Adrenal gland (tissue), 12 donors: ENCODE data around the gene CCDC15. TPM values are rescaled to one million over a fixed set of nuclear protein-coding genes. Genes with fewer than 3 reads are reported as not detected.

Experiments used
- DNase-seq, 7 donors: peaks; one replicate each; pipeline ENCODE4 v3.0.0-alpha.2; 2019 to 2020
- H3K27ac ChIP-seq, 5 donors: fragments of 200-600 bp; sonication (generic) in 4 of 5; 1 replicate in 3 of 5; 2 replicates in 2 of 5; pipeline versions ENCODE4 v1.5.1 to v1.8.0; 2016 to 2020; ENCODE audit warnings: mild to moderate bottlenecking in 1 of 5
- H3K27me3 ChIP-seq: fragments of 200-600 bp; 2 replicates; pipeline ENCODE4 v1.8.0; 2021
- H3K36me3 ChIP-seq, 2 donors: fragments of 200-600 bp; replicated peaks in 1 of 2; 1 replicate in 1 of 2; 2 replicates in 1 of 2; pipeline versions ENCODE4 v1.5.1 to v1.8.0; 2018 to 2022
- H3K4me1 ChIP-seq, 2 donors: fragments of 200-600 bp; replicated peaks in 1 of 2; 1 replicate in 1 of 2; 2 replicates in 1 of 2; pipeline versions ENCODE4 v1.5.1 to v1.8.0; 2018 to 2021
- H3K4me3 ChIP-seq, 4 donors: fragments of 200-600 bp; sonication (generic) in 3 of 4; one replicate each; pipeline ENCODE4 v1.5.1; 2016 to 2018
- H3K9me3 ChIP-seq, 3 donors: fragments of 200-600 bp; sonication (generic) in 1 of 3; replicated peaks in 1 of 3; 1 replicate in 2 of 3; 2 replicates in 1 of 3; pipeline versions ENCODE4 v1.5.1 to v1.8.0; 2016 to 2021
- CTCF ChIP-seq, 6 experiments: fragments of 450-650 bp in 4 of 6; fragments of 200-600 bp in 2 of 6; sonication (generic) in 1 of 6; IDR thresholded peaks; 1 replicate in 5 of 6; 2 replicates in 1 of 6; pipeline versions ENCODE4 v1.5.1 to v1.8.0; 2016 to 2021; ENCODE audit warnings: antibody characterized with exemption in 6 of 6, mild to moderate bottlenecking in 2 of 6, moderate library complexity in 1 of 6
- POLR2A ChIP-seq, 2 donors: fragments of 450-650 bp; IDR thresholded peaks; one replicate each; pipeline ENCODE4 v1.6.1; 2017; ENCODE audit warnings: antibody characterized with exemption in 2 of 2, mild to moderate bottlenecking in 2 of 2, moderate library complexity in 1 of 2
- WGBS, 4 donors: extraction: QIAGEN DNeasy Blood & Tissue Kit in 2 of 4; methylation state at CpG; one replicate each; pipeline versions ENCODE4 v1.1.5 to v1.1.7; 2013 to 2017; 5-methylcytosine and 5-hydroxymethylcytosine counted together
- intact Hi-C, 2 donors: fragments of 100-400 bp; cut with DNase I; formaldehyde crosslinking; loops; one replicate each; pipeline versions ENCODE4 v1.14.1 to v1.15.0; 2022 to 2023
- polyA plus RNA-seq, 3 donors: library from polyadenylated mRNA; stranded (reverse); fragments of 200-250 nt in 2 of 3; fragments of 350-450 nt in 1 of 3; fragmentation: Illumina TruSeq in 1 of 3; extraction: RNeasy Lipid Tissue Mini Kit (QIAGEN cat#74804) in 1 of 3; gene quantifications; one replicate each; pipeline ENCODE4 v1.2.3, GENCODE V29; 2013 to 2014
- total RNA-seq, 9 donors: library from RNA; depleted of rRNA in 4 of 9; stranded (reverse); fragments of >200 nt in 4 of 9; fragments of 120-200 nt in 1 of 9; fragmentation: NEBNext Ultra II Directional in 1 of 9; extraction: Animal tissue kit (Norgen Biotek cat#: 25700) in 1 of 9; gene quantifications; one replicate each; pipeline versions ENCODE4 v1.1.0 to v1.2.4, GENCODE V29; 2013 to 2023
- donor health status: healthy with polysubstance abuse.
- donor health status: Bipolar disorder and iron deficiency.
- donor health status: DM: yes; HTN: yes; CAD: no.
- donor health status: DM: no; HTN: no; CAD: no.
- donor health status: DM: no; HTN: no; CAD: no.
- donor health status: DM: yes; HTN: yes; CAD: no.

The CCDC15 gene
- total and polyA plus RNA-seq, 12 donors = 0.47 to 4.9 (median 2.0) TPM

GRCh38 chr11:124938206-124938765 is 15.7 kb upstream of the CCDC15 start:
- intact Hi-C loops = no loop called here
- H3K27ac ChIP-seq = no peak overlapping the region
- no peaks in the 10 kb centered on the region for H3K27me3 ChIP-seq

GRCh38 chr11:124938970-124939369 is 15.0 kb upstream of the CCDC15 start:
- Histone ChIP-seq H3K4me1 (no peaks in the 10 kb centered on the region), H3K36me3 (no peaks in the 10 kb centered on the region), H3K27ac (no peak overlapping the region), H3K27me3 (no peaks in the 10 kb centered on the region), H3K4me3 (no peak overlapping the region), H3K9me3 (no peaks in the 10 kb centered on the region)
- no peak for DNase-seq
- TF ChIP-seq POLR2A (IDR thresholded peaks at IDR 0.05) = no peak
- no peak for TF ChIP-seq CTCF (IDR thresholded peaks at IDR 0.05)
- 72 to 84% (median 75%) methylated on average over 6 of the region's 6 CpGs for WGBS, 4 donors
- intact Hi-C loops = no loop called here

More at GRCh38 chr11:124938206-124938765, 15.7 kb upstream of the CCDC15 start:
- DNase-seq = no peak
- TF ChIP-seq POLR2A (IDR thresholded peaks at IDR 0.05) = no peak
- no peak for TF ChIP-seq CTCF (IDR thresholded peaks at IDR 0.05)
- Histone ChIP-seq H3K4me3 (no peak overlapping the region), H3K4me1 (no peaks in the 10 kb centered on the region), H3K9me3 (no peaks in the 10 kb centered on the region), H3K36me3 (no peaks in the 10 kb centered on the region)
- WGBS, 4 donors = 69 to 76% (median 75%) methylated on average over 6 of the region's 6 CpGs

GRCh38 chr11:124941703-124942102 is 12.3 kb upstream of the CCDC15 start:
- H3K4me3 ChIP-seq = no peak overlapping the region
- no peak overlapping the region for H3K27ac ChIP-seq
- no peaks in the 10 kb centered on the region for H3K27me3 ChIP-seq
- intact Hi-C loops = no loop called here
- TF ChIP-seq CTCF (IDR thresholded peaks at IDR 0.05) = no peak
- TF ChIP-seq POLR2A (IDR thresholded peaks at IDR 0.05) = no peak
- no peak for DNase-seq
- 80 to 90% (median 87%) methylated on average over 1 of the region's 1 CpG for WGBS, 4 donors
- no peaks in the 10 kb centered on the region for H3K9me3 ChIP-seq
- H3K4me1 ChIP-seq = no peaks in the 10 kb centered on the region
- H3K36me3 ChIP-seq = no peaks in the 10 kb centered on the region

GRCh38 chr11:124942466-124943253 is 11.3 kb upstream of the CCDC15 start:
- TF ChIP-seq POLR2A (IDR thresholded peaks at IDR 0.05) (no peak), CTCF (IDR thresholded peaks at IDR 0.05) (no peak)
- intact Hi-C loops = no loop called here
- H3K4me1 ChIP-seq = no peaks in the 10 kb centered on the region
- no peaks in the 10 kb centered on the region for H3K27me3 ChIP-seq
- H3K27ac ChIP-seq = no peak overlapping the region
- DNase-seq = no peak
- 65 to 70% (median 68%) methylated on average over 6 of the region's 6 CpGs for WGBS, 4 donors
- no peaks in the 10 kb centered on the region for H3K9me3 ChIP-seq
- H3K36me3 ChIP-seq = no peaks in the 10 kb centered on the region
- H3K4me3 ChIP-seq = no peak overlapping the region
